DLD1 (cell line): ENCODE data around the gene GFPT2.

Experiments used
- in situ Hi-C: cut with HindIII; loops from 2 replicates; pipeline ENCODE4 v1.10.0; 2017; ENCODE audit warnings: low sequenced_read_pairs

The GFPT2 gene

GRCh38 chr5:180334751-180335613 is 18.2 kb downstream of the GFPT2 start:
- in situ Hi-C loops = no loop called here

GRCh38 chr5:180334176-180334575 is 19.0 kb downstream of the GFPT2 start:
- in situ Hi-C loops = no loop called here

- in situ Hi-C loops = no loop called here
These were observed 19.5 kb downstream of the GFPT2 start for GRCh38 chr5:180333661-180334060.

- in situ Hi-C loops = no loop called here
These were observed 20.3 kb downstream of the GFPT2 start for GRCh38 chr5:180332861-180333260.

- in situ Hi-C loops = no loop called here
These were observed 21.1 kb downstream of the GFPT2 start for GRCh38 chr5:180332051-180332517.

- in situ Hi-C loops = no loop called here
These were observed 21.5 kb downstream of the GFPT2 start for GRCh38 chr5:180331647-180331950.

- in situ Hi-C loops = no loop called here
These were observed 22.1 kb downstream of the GFPT2 start for GRCh38 chr5:180330810-180331646.

- in situ Hi-C loops = no loop called here
These were observed 22.9 kb downstream of the GFPT2 start for GRCh38 chr5:180330270-180330648.

- in situ Hi-C loops = loop anchor here (5.0 kb wide), 1 partner anchor 53 kb away; no protein-coding TSS in a partner anchor
These were observed 23.4 kb downstream of the GFPT2 start for GRCh38 chr5:180329606-180330269.

- in situ Hi-C loops = loop anchor here (5.0 kb wide), 1 partner anchor 53 kb away; no protein-coding TSS in a partner anchor
These were observed 24.0 kb downstream of the GFPT2 start for GRCh38 chr5:180329138-180329435.

- in situ Hi-C loops = loop anchor here (5.0 kb wide), 1 partner anchor 54 kb away; no protein-coding TSS in a partner anchor
These were observed 24.6 kb downstream of the GFPT2 start for GRCh38 chr5:180328296-180329137.

- in situ Hi-C loops = loop anchor here (5.0 kb wide), 1 partner anchor 55 kb away; no protein-coding TSS in a partner anchor
These were observed 26.1 kb downstream of the GFPT2 start for GRCh38 chr5:180326989-180327565.

- in situ Hi-C loops = loop anchor here (25.0 kb wide), 2 partner anchors 112 to 138 kb away; partner anchors contain the start of gene RASGEF1C
These were observed 28.6 kb downstream of the GFPT2 start for GRCh38 chr5:180324601-180324950.

- in situ Hi-C loops = loop anchor here (25.0 kb wide), 2 partner anchors 112 to 138 kb away; partner anchors contain the start of gene RASGEF1C
These were observed 29.1 kb downstream of the GFPT2 start for GRCh38 chr5:180323941-180324600.

GRCh38 chr5:180323160-180323559 is 30.0 kb downstream of the GFPT2 start:
- in situ Hi-C loops = loop anchor here (25.0 kb wide), 2 partner anchors 111 to 139 kb away; partner anchors contain the start of gene RASGEF1C

GRCh38 chr5:180318456-180319089 is 34.6 kb downstream of the GFPT2 start:
- in situ Hi-C loops = loop anchor here (25.0 kb wide), 2 partner anchors 106 to 144 kb away; partner anchors contain the start of gene RASGEF1C

GRCh38 chr5:180316586-180316985 is 36.5 kb downstream of the GFPT2 start:
- in situ Hi-C loops = loop anchor here (25.0 kb wide), 2 partner anchors 104 to 146 kb away; partner anchors contain the start of gene RASGEF1C

GRCh38 chr5:180315762-180316212 is 37.3 kb downstream of the GFPT2 start:
- in situ Hi-C loops = loop anchor here (25.0 kb wide), 2 partner anchors 103 to 147 kb away; partner anchors contain the start of gene RASGEF1C
